ENCODE data around the gene C1QL4. TPM values are rescaled to one million over a fixed set of nuclear protein-coding genes. Genes with fewer than 3 reads are reported as not detected.

Gene C1QL4
- total and polyA plus RNA-seq, 9 of the 15 experiments (the other 6 are each of a cell fraction or from before 2014, with no cell fraction given) = 0.08 to 2.1 (median 0.31) TPM

GRCh38 chr12:49366652-49367380 lies 29.8 kb upstream of the C1QL4 start (continued):
- TF ChIP-seq MTF1 (CRISPR knock-in tag; IDR thresholded peaks at IDR 0.05; ENCODE audit: borderline replicate concordance) (no peak), PTTG1 (tag; IDR thresholded peaks at IDR 0.05; ENCODE audit: low read depth) (no peak), KLF13 (tag; IDR thresholded peaks at IDR 0.05; ENCODE audit: borderline replicate concordance, low read depth) (0 out of 2 replicates have a peak, but pooled peaks have one; percentile 11), MITF (IDR thresholded peaks at IDR 0.05) (no peak), FIP1L1 (IDR thresholded peaks at IDR 0.05; ENCODE audit: low read depth, low read length, poor library complexity, severe bottlenecking) (peak; percentile 70), SMAD1 (IDR thresholded peaks at IDR 0.05; ENCODE audit: low read depth, low read length, partially characterized antibody) (no peak), C11orf30 (IDR thresholded peaks at IDR 0.05; ENCODE audit: low read depth) (no peak), GTF2E2 (tag; IDR thresholded peaks at IDR 0.05) (peak; percentile 89; the same call in 1 of the 2 replicates), HDAC6 (IDR thresholded peaks at IDR 0.05; ENCODE audit: low read depth, low read length) (no peak), ARNT (IDR thresholded peaks at IDR 0.05) (no peak), KLF6 (CRISPR knock-in tag; IDR thresholded peaks at IDR 0.05; ENCODE audit: borderline replicate concordance) (no peak), POLR3G (IDR thresholded peaks at IDR 0.05; ENCODE audit: extremely low read depth, insufficient read length, insufficient replicate concordance) (no peak), NR4A1 (CRISPR knock-in tag; IDR thresholded peaks at IDR 0.05) (no peak), NR4A1 (tag; IDR thresholded peaks at IDR 0.05) (0 out of 2 replicates have a peak, but pooled peaks have one; percentile 56), ATF2 (CRISPR knock-in tag; IDR thresholded peaks at IDR 0.05) (no peak), XRCC3 (IDR thresholded peaks at IDR 0.05) (no peak), RHOXF2B (CRISPR knock-in tag; conservative IDR thresholded peaks at IDR 0.05) (no peak), BHLHE40 (IDR thresholded peaks at IDR 0.05; ENCODE audit: low read length) (peak; percentile 56), KLF10 (CRISPR knock-in tag; IDR thresholded peaks at IDR 0.05) (no peak), CXXC5 (CRISPR knock-in tag; IDR thresholded peaks at IDR 0.05) (peak; percentile 87), SMC3 (conservative IDR thresholded peaks at IDR 0.05; ENCODE audit: insufficient read depth, low read depth, low read length) (no peak; the same call in 1 of the 2 replicates), HMGN3 (IDR thresholded peaks at IDR 0.05; ENCODE audit: borderline replicate concordance, extremely low read depth, insufficient read length, low read depth, low read length) (peak; percentile 51), ZNF57 (CRISPR knock-in tag; IDR thresholded peaks at IDR 0.05) (no peak)

Measured in K562 (cell line).